GM12891 (cell line): ENCODE results near the gene SH2D7.

Experiments used
- POLR2A ChIP-seq: IDR thresholded peaks from 2 replicates; pipeline ENCODE4 v1.6.1; 2011; ENCODE audit warnings: low read depth, low read length, control low read depth
- POLR2AphosphoS5 ChIP-seq: IDR thresholded peaks from 2 replicates; pipeline ENCODE4 v1.6.1; 2011; ENCODE audit warnings: low read depth, low read length, control low read depth
- SPI1 ChIP-seq: IDR thresholded peaks from 2 replicates; pipeline ENCODE4 v1.6.1; 2011; ENCODE audit warnings: low read depth, low read length, control low read depth
- TAF1 ChIP-seq: IDR thresholded peaks from 2 replicates; pipeline ENCODE4 v1.6.1; 2011; ENCODE audit warnings: low read depth, low read length, control low read depth

GRCh38 chr15:78083687-78084448 lies 8.5 kb upstream of the SH2D7 start:
- no peak for TF ChIP-seq POLR2A
- TF ChIP-seq TAF1: no peak
- TF ChIP-seq POLR2AphosphoS5: no peak
- TF ChIP-seq SPI1: no peak
